Amygdala (tissue), 56 donors: ENCODE data around the gene SH2D1A.
"Not testable (repeated sequence)": the region's sequence is repeated elsewhere in the genome, so short reads cannot be mapped to it uniquely, and the experiment has no call there.

Experiments
- DNase-seq, 56 donors: peaks; one replicate each; lab custom pipeline; 2025; lab: John Stamatoyannopoulos, UW

SH2D1A gene

DNA sequence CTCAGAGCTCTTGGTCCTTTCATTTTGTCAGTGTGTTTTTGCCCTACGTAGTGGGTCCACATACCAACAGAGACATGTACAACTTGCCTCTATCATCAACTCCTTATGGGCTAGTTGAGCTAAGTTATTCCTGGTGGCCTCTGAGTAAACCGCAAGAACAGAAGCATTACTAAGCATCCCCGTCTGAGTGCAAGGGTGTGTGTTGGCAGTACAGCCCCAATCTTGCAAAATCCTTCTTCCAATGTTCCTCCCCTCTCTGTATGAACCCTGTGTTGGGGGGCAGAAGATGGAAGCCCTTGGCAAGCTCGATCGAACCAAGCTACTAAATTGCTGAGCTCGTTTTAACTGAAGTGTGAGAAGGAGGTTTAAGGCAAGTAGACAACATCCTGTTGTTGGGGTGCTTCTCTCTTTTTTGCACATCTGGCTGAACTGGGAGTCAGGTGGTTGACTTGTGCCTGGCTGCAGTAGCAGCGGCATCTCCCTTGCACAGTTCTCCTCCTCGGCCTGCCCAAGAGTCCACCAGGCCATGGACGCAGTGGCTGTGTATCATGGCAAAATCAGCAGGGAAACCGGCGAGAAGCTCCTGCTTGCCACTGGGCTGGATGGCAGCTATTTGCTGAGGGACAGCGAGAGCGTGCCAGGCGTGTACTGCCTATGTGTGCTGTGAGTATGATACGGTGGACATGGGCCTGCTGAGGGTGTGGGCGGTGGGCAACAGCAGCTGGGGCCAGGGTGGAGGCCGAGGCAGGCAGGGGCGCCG is at the start of gene SH2D1A:
TSS of gene SH2D1A (plus strand) at position 447 of the 760 bp plus-strand sequence. CDS start at position 527, 80 bp downstream.
- no peak for DNase-seq

- not testable (repeated sequence) for DNase-seq
Observed at GRCh38 chrX:124299323-124299722, 47.0 kb upstream of the SH2D1A start.

GRCh38 chrX:124300405-124300804 is 46.0 kb upstream of the SH2D1A start:
- no peak for DNase-seq

DNA sequence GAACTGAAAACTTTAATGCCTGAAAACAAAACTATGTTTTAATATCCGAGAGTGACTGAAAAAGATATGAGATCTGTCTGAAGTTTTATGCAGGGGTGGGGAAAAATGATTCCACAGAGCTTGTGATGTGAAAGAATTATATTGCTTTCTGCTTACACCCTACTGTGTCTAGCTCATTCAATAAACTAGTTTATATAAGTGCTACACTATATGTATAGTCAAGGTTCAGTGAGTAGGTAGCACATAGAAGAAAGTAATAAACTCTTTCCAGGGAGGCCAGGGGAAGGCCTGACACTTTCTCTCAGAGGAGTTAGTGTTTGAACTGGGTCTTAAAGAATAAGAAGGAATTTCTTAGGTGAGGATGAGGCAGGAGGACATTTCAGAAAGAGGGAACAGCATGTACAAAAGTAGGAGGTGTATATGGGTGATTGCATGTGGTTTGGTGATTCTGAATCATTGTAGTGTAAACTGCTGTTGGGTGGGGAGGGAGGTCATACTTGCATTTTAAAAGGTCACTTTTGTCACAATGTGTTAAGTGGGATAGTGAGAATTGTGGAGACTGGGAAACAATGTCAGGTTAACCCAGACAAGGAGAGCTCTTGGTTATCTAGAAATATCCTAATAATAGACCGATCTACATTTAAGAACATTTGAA is 39.0 kb upstream of the SH2D1A start:
- no peak for DNase-seq

DNA sequence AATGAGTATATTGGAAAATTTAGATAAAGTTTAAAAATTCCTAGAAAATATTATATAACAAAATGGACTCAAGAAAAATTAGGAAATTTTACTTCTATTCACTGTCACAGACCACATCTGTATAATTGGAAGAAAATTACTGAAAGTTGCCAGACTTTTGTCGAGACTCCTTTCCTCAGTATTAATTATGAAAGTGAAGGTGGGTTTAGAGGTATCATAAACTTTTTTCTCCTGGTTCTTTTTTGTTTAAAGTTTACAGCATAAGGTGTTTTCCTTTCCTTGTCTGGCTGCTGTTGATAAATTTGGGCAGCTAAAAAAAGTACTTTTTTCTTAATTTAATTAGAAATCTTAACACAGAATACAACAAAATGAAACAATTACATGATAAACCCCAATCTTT is 20.6 kb upstream of the SH2D1A start:
- no peak for DNase-seq

GRCh38 chrX:124328765-124329164 is 17.6 kb upstream of the SH2D1A start:
- DNase-seq, result no peak

DNA sequence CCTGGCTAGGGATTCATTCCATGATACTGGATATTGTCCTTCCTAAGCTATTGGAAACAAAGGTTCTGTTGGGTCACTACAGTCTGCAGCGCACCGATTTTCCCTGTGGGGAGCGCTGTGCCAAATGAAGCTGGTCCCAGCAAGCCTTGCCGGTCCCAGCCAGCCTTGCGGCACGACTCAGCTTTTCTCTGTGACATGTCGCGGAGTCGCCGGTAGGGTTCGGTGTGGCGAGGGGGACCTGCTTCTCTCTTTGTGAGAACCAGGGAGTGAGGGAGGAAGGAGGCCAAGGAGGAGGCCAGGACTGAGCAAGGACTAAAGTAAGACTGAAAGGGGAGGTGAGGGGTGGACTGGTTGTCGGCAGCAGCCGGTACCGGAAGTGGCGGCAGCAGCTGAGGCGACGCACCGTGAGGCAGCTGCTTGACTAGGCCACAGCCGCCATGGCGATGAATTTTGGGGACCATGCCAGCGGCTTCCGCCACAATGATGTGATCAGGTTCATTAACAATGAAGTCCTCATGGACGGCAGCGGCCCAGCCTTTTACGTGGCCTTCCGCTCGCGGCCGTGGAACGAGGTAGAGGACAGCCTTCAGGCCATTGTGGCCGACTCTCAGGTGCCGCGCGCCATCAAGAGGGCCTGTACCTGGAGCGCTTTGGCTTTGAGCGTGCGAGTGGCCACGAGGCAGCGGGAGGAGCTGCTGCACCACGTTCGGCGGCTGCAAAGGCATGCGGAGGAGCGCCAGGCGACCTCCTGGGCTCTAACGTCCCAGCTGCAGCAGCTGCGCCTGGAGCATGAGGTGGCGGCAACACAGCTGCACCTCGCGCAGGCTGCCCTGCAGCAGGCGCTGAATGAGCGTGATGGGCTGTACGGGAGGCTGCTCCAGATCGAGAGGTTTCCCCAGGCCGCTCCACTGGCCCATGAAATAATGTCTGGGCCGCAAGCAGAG is 13.6 kb upstream of the SH2D1A start, which contains the start of gene TEX13D:
TSS of gene TEX13D (plus strand) at position 180 of the 944 bp plus-strand sequence. CDS start at position 438, 258 bp downstream.
- DNase-seq, result no peak

- no peak for DNase-seq
Observed at GRCh38 chrX:124333862-124334261, 12.5 kb upstream of the SH2D1A start.

DNA sequence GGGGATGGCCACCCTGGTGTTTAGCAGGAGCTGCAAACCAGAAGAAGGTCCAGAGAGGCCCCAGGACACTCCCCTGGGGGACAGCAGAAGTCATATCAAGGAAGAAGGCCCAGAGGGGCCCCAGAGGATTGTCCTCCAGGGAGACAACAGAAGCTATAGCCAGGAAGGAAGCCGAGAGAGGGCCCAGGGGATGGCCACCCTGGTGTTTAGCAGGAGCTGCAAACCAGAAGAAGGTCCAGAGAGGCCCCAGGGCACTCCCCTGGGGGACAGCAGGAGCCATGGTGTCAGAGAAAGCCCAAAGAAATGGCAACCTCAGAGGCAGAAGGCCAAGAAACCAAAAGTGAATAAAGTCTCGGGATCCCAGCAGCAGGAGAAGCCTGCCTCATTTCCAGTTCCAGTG is 11.8 kb upstream of the SH2D1A start:
- not testable (repeated sequence) for DNase-seq

GRCh38 chrX:124335598-124335997 is 10.8 kb upstream of the SH2D1A start:
- DNase-seq, result no peak

- no peak for DNase-seq
Observed at GRCh38 chrX:124337916-124338315, 8.4 kb upstream of the SH2D1A start.

DNA sequence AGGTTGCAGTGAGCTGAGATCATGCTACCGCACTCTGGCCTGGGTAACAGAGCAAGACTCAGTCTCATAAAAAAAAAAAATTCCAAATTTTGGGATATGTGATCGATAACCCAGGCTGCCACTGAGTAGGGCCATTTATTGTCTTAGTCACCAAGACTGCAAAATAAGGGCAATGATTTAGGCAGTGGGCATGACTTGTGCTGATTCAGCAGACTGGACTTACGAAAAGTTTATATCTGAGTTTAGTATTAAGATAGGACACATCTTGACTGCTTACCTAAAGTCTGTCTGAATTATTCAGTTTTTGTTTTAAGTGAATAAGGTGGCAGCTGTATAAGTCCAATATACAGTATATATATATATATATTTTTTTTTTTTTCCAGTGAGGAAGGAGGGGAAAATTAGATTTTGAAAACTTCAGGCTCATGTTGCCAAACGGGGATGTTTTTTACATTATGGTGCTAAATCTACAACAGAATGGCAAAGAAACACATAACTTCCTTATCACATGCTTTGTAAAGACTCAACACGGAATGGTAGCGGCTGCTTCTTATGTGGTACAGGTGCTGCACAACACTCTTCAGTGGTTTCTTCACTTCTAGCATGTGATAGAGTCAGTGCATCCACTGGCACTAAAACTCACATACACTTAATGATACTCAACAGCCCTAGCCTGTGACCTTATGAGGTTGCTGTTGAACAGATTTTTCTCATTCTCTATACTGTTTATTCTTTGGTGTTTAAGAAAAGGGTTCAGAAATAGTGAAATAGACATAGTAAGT is 7.4 kb upstream of the SH2D1A start:
- no peak for DNase-seq

GRCh38 chrX:124341396-124342132 is 4.8 kb upstream of the SH2D1A start:
- no peak for DNase-seq

DNA sequence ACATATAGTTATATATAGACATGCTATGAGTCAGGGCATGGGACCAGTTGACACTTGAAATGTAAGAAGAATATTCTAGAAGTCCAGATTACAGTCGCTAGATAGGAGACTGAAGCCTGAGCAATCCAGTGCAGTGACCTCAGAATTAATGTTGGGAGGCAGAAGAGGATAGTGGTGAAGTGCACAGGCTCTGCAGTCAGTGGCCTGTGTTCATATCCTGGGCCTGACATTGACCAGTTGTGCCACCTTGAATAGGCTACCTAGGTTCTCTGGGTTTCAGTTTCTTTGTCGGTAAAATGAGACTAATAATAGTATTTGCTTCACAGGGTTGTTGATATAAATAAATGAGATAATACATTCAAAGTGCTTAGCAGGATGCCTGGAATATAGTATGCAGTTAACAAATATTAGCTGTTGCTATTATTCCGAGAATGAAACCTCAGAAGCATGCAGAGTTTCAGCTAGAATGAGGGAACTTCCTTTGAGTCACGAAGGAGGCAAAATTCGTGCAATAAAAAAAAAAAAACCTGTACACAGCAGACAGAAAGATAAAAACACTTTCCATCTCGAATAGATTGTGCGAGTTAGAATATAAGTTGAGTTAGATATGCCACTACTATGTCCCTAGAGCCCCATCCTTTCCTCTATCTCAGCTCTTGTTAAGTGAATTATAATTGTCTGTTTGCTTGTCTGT is 4.0 kb upstream of the SH2D1A start:
- DNase-seq, result no peak

DNA sequence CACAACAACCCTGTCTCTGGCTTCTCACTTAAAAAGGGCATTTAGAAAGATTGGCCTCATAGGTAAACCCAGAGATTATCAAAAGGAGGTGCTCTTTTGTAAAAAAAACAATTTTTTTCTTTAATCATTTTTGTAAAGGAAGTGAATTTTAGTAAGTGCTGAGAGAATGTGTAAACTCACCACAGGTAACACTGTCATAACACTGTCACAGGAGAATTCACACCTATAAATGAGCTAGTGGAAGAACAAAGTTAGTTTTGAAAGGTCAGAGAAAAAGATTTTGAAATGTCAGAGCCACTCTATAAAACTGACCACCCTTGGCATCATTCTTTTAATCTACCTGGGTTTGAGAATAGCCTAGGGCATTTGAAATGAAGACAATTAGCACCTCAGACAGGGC is 3.3 kb upstream of the SH2D1A start:
- no peak for DNase-seq

GRCh38 chrX:124344246-124344645 is 2.1 kb upstream of the SH2D1A start:
- DNase-seq, result no peak

DNA sequence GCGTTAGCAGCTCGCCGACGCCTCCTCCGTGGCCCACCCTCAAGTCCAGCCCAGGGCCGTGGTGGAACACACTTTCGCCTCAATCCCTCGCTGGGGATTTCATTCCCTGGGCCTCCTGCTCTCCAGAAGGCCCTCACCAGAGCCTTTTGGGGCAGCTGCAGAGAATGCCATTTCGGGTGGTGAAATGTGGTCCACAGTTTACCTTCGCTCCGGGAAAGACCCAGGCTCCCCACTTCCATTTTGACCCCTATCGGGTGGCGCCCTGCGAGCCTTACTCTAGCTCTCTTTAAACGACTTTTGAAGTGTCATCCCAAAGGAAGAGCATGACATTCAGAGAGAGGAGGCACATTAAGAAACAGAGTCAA is 496 bp downstream of the SH2D1A start:
- DNase-seq, result no peak

- no peak for DNase-seq
Observed at GRCh38 chrX:124347242-124347641, 879 bp downstream of the SH2D1A start.

DNA sequence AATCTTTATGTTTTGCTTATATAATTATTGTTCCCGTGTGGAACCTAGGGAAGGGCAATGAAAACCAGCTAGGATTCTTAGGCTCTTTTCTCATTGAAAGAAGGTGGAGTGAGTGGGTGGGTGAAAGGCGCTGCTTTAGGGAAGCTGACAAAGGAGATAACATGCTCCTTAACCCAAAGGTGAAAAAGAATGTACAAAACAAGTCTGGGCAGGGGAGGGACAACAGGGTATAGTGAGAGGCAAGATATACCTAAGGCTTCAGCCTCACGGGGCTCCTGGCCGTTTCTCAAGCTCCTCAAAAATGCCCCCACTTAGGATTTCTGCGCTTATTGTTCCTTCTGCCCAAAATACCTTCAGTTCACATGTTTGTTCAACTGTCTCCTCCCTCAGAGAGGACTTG is 1.8 kb downstream of the SH2D1A start:
- DNase-seq, result no peak
